Panc1 (cell line): ENCODE results near the gene CST9L. TPM values are rescaled to one million over a fixed set of nuclear protein-coding genes. Genes with fewer than 3 reads are reported as not detected.

Source experiments
- ATAC-seq: fragments of 200-7000 bp; cut with Tn5 transposase; 2 replicates; pipeline ENCODE4 v1.9.1; 2020; ENCODE audit warnings: mild to moderate bottlenecking, moderate library complexity
- BruUV-seq: library from RNA; stranded (reverse); fragments of 400-500 nt; replicated peaks from 2 replicates; lab custom pipeline; 2021; lab: Mats Ljungman, UMichigan
- CTCF ChIA-PET: fragments of 300-600 bp; sonication (Branson Sonifier 250); formaldehyde crosslinking; loops from one replicate; lab custom pipeline; 2022; ENCODE audit warnings: antibody characterized with exemption; lab: Charles Lee
- POLR2A ChIA-PET: fragments of 300-600 bp; sonication (Branson Sonifier 250); formaldehyde crosslinking; loops from one replicate; lab custom pipeline; 2022; ENCODE audit warnings: antibody characterized with exemption; lab: Charles Lee
- DNase-seq: peaks from one replicate; pipeline ENCODE4 v3.0.0-alpha.2; 2010; ENCODE audit warnings: low read depth, low spot score
- H3K27ac ChIP-seq: 2 replicates; pipeline ENCODE4 v1.5.1; 2011; ENCODE audit warnings: mild to moderate bottlenecking, low read length, inconsistent platforms
- H3K27me3 ChIP-seq: fragments of 200-500 bp; sonication (Bioruptor generic); 2 replicates; pipeline ENCODE4 v1.6.0; 2014; ENCODE audit warnings: low read length, inconsistent platforms; ENCODE audit not compliant: control insufficient read depth, insufficient read depth
- H3K36me3 ChIP-seq: fragments of 200-500 bp; sonication (Bioruptor generic); 2 replicates; pipeline ENCODE4 v1.5.1; 2014; ENCODE audit warnings: inconsistent platforms, mild to moderate bottlenecking, low read length, moderate library complexity; ENCODE audit not compliant: control insufficient read depth, insufficient read depth
- H3K4me1 ChIP-seq: 2 replicates; pipeline ENCODE4 v1.5.1; 2011; ENCODE audit warnings: inconsistent platforms, mild to moderate bottlenecking, low read length, moderate library complexity; ENCODE audit not compliant: control insufficient read depth, insufficient read depth
- H3K4me3 ChIP-seq, 2 experiments: 2 replicates each; pipeline ENCODE4 v1.5.1; 2011 to 2012; ENCODE audit warnings: low read depth in 2 of 2, low read length in 2 of 2, mild to moderate bottlenecking in 2 of 2, inconsistent platforms in 1 of 2, moderate library complexity in 1 of 2
- H3K9me3 ChIP-seq: fragments of 200-500 bp; sonication (Bioruptor generic); 2 replicates; pipeline ENCODE4 v1.5.1; 2014; ENCODE audit warnings: low read depth, mild to moderate bottlenecking, inconsistent platforms, low read length, moderate library complexity; ENCODE audit not compliant: control insufficient read depth, insufficient read depth
- POLR2AphosphoS5 ChIP-seq: IDR thresholded peaks from 2 replicates; pipeline ENCODE4 v1.6.1; 2012; ENCODE audit warnings: mild to moderate bottlenecking, low read depth, low read length, moderate library complexity
- SIN3A ChIP-seq: IDR thresholded peaks from 2 replicates; pipeline ENCODE4 v1.6.1; 2012; ENCODE audit warnings: low read depth, mild to moderate bottlenecking, low read length, moderate library complexity, borderline replicate concordance; ENCODE audit not compliant: insufficient read depth
- TCF7L2 ChIP-seq: IDR thresholded peaks from 2 replicates; pipeline ENCODE4 v1.6.1; 2011; ENCODE audit warnings: mild to moderate bottlenecking, low read depth, low read length, inconsistent platforms
- in situ Hi-C: cut with HindIII; loops from 2 replicates; pipeline ENCODE4 v1.10.0; 2016; ENCODE audit warnings: low sequenced_read_pairs, low pct_unique_long_range_greater_than_20kb
- intact Hi-C: fragments of 100-400 bp; cut with micrococcal nuclease; formaldehyde crosslinking; loops from one replicate; pipeline ENCODE4 v1.10.0; 2022; ENCODE audit not compliant: unreplicated experiment
- total RNA-seq: library from RNA; stranded (reverse); gene quantifications from one replicate; pipeline ENCODE4 v1.2.1, GENCODE V29; 2021; ENCODE audit not compliant: unreplicated experiment
- TF ChIP-seq, protein P1 (sequence below), 2 experiments: IDR thresholded peaks; 2 replicates each; pipeline ENCODE4 v1.6.1; 2011 to 2012; ENCODE audit warnings: low read depth in 2 of 2, control low read depth in 1 of 2, low read length in 1 of 2, mild to moderate bottlenecking in 1 of 2, moderate library complexity in 1 of 2; ENCODE audit not compliant: insufficient read depth in 1 of 2
- TF ChIP-seq, protein P2 (sequence below): fragments of 450-650 bp; IDR thresholded peaks from 2 replicates; pipeline ENCODE4 v1.5.1; 2017; ENCODE audit warnings: mild to moderate bottlenecking

CST9L gene
- total RNA-seq, 1 experiment from 2014 or later = not detected

DNA sequence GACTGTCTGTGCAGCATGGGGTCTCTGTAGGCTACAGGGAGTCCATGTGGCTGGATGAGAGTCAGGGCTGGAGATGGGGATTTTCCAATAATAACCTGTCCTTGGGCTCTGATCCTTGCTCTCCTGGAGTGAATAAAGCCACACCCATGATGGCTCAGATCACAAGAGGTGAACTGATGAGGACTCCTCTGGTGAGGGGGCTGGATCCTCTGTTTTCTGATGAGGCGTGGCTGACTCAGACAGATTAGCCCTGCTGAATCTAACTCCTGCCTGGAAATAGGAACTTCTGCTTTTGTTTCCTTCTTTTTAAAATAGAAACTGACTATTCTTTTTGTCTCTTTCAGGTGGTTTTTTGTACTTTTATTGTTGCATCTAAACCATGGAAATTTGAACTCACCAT is 27.0 kb downstream of the CST9L start:
- in situ Hi-C loops = no loop called here
- Histone ChIP-seq H3K36me3 (no peaks in the 10 kb centered on the region), H3K27ac (no peak overlapping the region), H3K4me3 (no peak overlapping the region), H3K27me3 (no peaks in the 10 kb centered on the region), H3K4me1 (no peaks in the 10 kb centered on the region), H3K9me3 (no peaks in the 10 kb centered on the region)
- no TSS peak for BruUV-seq
- no peak for TF ChIP-seq TCF7L2
- TF ChIP-seq, protein P1, sequence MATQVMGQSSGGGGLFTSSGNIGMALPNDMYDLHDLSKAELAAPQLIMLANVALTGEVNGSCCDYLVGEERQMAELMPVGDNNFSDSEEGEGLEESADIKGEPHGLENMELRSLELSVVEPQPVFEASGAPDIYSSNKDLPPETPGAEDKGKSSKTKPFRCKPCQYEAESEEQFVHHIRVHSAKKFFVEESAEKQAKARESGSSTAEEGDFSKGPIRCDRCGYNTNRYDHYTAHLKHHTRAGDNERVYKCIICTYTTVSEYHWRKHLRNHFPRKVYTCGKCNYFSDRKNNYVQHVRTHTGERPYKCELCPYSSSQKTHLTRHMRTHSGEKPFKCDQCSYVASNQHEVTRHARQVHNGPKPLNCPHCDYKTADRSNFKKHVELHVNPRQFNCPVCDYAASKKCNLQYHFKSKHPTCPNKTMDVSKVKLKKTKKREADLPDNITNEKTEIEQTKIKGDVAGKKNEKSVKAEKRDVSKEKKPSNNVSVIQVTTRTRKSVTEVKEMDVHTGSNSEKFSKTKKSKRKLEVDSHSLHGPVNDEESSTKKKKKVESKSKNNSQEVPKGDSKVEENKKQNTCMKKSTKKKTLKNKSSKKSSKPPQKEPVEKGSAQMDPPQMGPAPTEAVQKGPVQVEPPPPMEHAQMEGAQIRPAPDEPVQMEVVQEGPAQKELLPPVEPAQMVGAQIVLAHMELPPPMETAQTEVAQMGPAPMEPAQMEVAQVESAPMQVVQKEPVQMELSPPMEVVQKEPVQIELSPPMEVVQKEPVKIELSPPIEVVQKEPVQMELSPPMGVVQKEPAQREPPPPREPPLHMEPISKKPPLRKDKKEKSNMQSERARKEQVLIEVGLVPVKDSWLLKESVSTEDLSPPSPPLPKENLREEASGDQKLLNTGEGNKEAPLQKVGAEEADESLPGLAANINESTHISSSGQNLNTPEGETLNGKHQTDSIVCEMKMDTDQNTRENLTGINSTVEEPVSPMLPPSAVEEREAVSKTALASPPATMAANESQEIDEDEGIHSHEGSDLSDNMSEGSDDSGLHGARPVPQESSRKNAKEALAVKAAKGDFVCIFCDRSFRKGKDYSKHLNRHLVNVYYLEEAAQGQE (IDR thresholded peaks at IDR 0.05; ENCODE audit: insufficient read depth in 1 of 2, low read depth in 2 of 2, low read length in 1 of 2) = no peak
- TF ChIP-seq SIN3A = no peak
- no peak for TF ChIP-seq POLR2AphosphoS5
- TF ChIP-seq, protein P2, sequence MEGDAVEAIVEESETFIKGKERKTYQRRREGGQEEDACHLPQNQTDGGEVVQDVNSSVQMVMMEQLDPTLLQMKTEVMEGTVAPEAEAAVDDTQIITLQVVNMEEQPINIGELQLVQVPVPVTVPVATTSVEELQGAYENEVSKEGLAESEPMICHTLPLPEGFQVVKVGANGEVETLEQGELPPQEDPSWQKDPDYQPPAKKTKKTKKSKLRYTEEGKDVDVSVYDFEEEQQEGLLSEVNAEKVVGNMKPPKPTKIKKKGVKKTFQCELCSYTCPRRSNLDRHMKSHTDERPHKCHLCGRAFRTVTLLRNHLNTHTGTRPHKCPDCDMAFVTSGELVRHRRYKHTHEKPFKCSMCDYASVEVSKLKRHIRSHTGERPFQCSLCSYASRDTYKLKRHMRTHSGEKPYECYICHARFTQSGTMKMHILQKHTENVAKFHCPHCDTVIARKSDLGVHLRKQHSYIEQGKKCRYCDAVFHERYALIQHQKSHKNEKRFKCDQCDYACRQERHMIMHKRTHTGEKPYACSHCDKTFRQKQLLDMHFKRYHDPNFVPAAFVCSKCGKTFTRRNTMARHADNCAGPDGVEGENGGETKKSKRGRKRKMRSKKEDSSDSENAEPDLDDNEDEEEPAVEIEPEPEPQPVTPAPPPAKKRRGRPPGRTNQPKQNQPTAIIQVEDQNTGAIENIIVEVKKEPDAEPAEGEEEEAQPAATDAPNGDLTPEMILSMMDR = no peak
- ATAC-seq (no peak), DNase-seq (no peak)
- ChIA-PET POLR2A (no interaction called here), CTCF (no interaction called here)
- intact Hi-C loops = no loop called here

DNA sequence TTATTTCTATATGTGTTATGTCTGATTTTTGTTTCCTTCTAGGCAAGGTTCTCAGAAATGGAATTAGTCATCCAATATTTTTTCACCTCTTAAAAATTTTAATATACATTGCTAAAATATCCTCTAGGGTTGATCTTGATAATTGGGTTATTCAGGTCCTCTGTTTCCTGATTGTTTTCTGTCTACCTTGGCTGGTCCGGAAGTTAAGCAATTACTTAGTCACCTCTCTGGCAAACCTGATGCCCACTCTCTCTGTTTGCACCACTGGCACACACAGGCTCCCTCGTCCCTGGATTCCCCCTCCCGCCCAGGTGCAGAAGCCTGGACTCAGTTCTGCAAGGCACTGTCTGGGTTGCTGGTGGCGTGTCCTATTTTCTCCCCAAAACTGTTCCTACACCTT is 27.7 kb downstream of the CST9L start:
- intact Hi-C loops = no loop called here
- H3K27ac ChIP-seq = no peak overlapping the region
- DNase-seq = no peak

More for the DNA sequence above, 27.7 kb downstream of the CST9L start:
- Histone ChIP-seq H3K9me3 (no peaks in the 10 kb centered on the region), H3K27me3 (no peaks in the 10 kb centered on the region), H3K4me3 (no peak overlapping the region), H3K36me3 (no peaks in the 10 kb centered on the region), H3K4me1 (no peaks in the 10 kb centered on the region)
- in situ Hi-C loops = no loop called here
- ChIA-PET POLR2A (no interaction called here), CTCF (no interaction called here)
- no peak for ATAC-seq
- TF ChIP-seq POLR2AphosphoS5 = no peak
- no peak for TF ChIP-seq SIN3A
- TF ChIP-seq, protein P1 (IDR thresholded peaks at IDR 0.05; ENCODE audit: insufficient read depth in 1 of 2, low read depth in 2 of 2, low read length in 1 of 2) = no peak
- TF ChIP-seq, protein P2 = no peak
- no peak for TF ChIP-seq TCF7L2
- no TSS peak for BruUV-seq
